ENCODE data around the gene GPATCH1. TPM values are rescaled to one million over a fixed set of nuclear protein-coding genes. Genes with fewer than 3 reads are reported as not detected.

The GPATCH1 gene
- total RNA-seq, 1 donor from 2014 or later: 15.6 TPM

DNA sequence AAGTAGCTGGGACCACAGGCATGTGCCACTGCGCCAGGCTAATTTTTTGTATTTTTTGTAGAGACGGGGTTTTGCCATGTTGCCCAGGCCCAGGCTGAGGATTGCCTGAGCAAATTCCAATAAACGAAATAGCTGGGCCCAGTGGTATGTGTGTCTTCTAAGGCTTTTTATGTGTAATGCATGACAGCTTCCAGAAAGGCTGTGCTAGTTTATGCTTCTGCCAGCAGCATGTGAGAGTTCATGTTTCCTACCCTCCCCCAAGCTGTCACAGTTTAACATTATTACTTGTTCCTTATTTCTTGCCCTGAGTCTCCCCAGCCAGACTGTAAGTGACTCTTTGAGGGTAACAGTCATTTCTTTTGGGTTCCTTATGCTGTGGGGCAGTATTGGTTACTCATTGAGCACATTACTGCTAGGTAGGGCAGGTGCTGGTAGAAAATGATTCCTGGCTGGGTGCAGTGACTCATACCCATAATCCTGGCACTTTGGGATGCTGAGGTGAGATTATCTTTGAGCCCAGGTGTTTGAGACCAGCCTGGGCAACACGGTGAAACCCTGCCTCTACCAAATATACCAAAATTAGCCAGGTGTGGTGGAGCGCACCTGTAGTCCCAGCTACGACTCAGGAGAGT lies 13.6 kb downstream of the GPATCH1 start:
- H3K36me3 Mint-ChIP-seq (ENCODE audit: insufficient read depth): peaks cover 28% of the 10 kb centered on the region

GRCh38 chr19:33096005-33096404 lies 15.0 kb downstream of the GPATCH1 start:
- Mint-ChIP-seq H3K4me1 (ENCODE audit: low read depth) (peaks cover 5% of the 10 kb centered on the region), H3K36me3 (ENCODE audit: insufficient read depth) (peaks cover 28% of the 10 kb centered on the region), H3K9me3 (ENCODE audit: low read depth) (no peaks in the 10 kb centered on the region), H3K27ac (no peak overlapping the region), H3K4me3 (ENCODE audit: low read depth) (no peak overlapping the region), H3K27me3 (no peaks in the 10 kb centered on the region)
- TF ChIP-seq, protein P1, sequence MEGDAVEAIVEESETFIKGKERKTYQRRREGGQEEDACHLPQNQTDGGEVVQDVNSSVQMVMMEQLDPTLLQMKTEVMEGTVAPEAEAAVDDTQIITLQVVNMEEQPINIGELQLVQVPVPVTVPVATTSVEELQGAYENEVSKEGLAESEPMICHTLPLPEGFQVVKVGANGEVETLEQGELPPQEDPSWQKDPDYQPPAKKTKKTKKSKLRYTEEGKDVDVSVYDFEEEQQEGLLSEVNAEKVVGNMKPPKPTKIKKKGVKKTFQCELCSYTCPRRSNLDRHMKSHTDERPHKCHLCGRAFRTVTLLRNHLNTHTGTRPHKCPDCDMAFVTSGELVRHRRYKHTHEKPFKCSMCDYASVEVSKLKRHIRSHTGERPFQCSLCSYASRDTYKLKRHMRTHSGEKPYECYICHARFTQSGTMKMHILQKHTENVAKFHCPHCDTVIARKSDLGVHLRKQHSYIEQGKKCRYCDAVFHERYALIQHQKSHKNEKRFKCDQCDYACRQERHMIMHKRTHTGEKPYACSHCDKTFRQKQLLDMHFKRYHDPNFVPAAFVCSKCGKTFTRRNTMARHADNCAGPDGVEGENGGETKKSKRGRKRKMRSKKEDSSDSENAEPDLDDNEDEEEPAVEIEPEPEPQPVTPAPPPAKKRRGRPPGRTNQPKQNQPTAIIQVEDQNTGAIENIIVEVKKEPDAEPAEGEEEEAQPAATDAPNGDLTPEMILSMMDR (IDR thresholded peaks at IDR 0.05; ENCODE audit: unreplicated experiment): no peak
- no peak for DNase-seq (ENCODE audit: low spot score, unreplicated experiment)

More for the DNA sequence above, 13.6 kb downstream of the GPATCH1 start:
- no peak for DNase-seq (ENCODE audit: low spot score, unreplicated experiment)
- Mint-ChIP-seq H3K4me3 (ENCODE audit: low read depth) (no peak overlapping the region), H3K9me3 (ENCODE audit: low read depth) (no peaks in the 10 kb centered on the region), H3K27me3 (no peaks in the 10 kb centered on the region), H3K4me1 (ENCODE audit: low read depth) (no peaks in the 10 kb centered on the region), H3K27ac (no peak overlapping the region)
- TF ChIP-seq, protein P1 (IDR thresholded peaks at IDR 0.05; ENCODE audit: unreplicated experiment): no peak

DNA sequence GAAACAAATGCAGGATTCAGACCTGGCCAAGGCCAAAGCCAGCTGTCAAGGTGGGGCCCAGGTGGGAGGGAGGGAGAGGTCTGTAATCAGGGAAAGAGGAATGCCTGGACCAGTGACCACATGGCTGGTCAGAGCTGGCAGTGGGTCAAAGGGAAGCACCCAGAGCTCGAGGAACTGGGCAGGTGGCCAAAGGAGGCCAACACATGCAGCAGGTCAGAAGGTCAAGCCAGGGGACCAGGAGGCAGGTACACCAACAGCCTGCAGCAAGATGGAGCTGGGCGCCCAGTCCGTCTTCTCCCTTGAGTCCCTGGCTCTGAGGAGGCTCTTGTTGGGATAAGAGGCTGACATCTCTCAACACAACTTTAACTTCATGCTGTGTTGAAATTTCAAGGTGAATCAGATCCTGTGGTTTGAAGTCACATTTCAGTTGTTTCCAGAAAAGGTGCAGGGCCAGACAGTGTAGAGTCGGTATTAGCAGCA lies 17.1 kb downstream of the GPATCH1 start:
- TF ChIP-seq, protein P1 (IDR thresholded peaks at IDR 0.05; ENCODE audit: unreplicated experiment): no peak
- Mint-ChIP-seq H3K27me3 (no peaks in the 10 kb centered on the region), H3K9me3 (ENCODE audit: low read depth) (no peaks in the 10 kb centered on the region), H3K27ac (no peak overlapping the region), H3K4me3 (ENCODE audit: low read depth) (no peak overlapping the region), H3K4me1 (ENCODE audit: low read depth) (peaks cover 10% of the 10 kb centered on the region), H3K36me3 (ENCODE audit: insufficient read depth) (peaks cover 35% of the 10 kb centered on the region)
- DNase-seq (ENCODE audit: low spot score, unreplicated experiment): no peak

- TF ChIP-seq, protein P1 (IDR thresholded peaks at IDR 0.05; ENCODE audit: unreplicated experiment): no peak
- no peak overlapping the region for H3K4me3 Mint-ChIP-seq (ENCODE audit: low read depth)
- H3K36me3 Mint-ChIP-seq (ENCODE audit: insufficient read depth): peaks cover 36% of the 10 kb centered on the region
- H3K27ac Mint-ChIP-seq: peak overlapping the region; percentile 93
- no peaks in the 10 kb centered on the region for H3K9me3 Mint-ChIP-seq (ENCODE audit: low read depth)
- H3K27me3 Mint-ChIP-seq: no peaks in the 10 kb centered on the region
- H3K4me1 Mint-ChIP-seq (ENCODE audit: low read depth): peaks cover 10% of the 10 kb centered on the region
- DNase-seq (ENCODE audit: low spot score, unreplicated experiment): no peak
Observed at GRCh38 chr19:33100894-33101644, 20.1 kb downstream of the GPATCH1 start.

GRCh38 chr19:33102893-33103292 lies 21.9 kb downstream of the GPATCH1 start:
- no peak overlapping the region for H3K27ac Mint-ChIP-seq
- H3K4me1 Mint-ChIP-seq (ENCODE audit: low read depth): peaks cover 10% of the 10 kb centered on the region
- no peaks in the 10 kb centered on the region for H3K9me3 Mint-ChIP-seq (ENCODE audit: low read depth)
- TF ChIP-seq, protein P1 (IDR thresholded peaks at IDR 0.05; ENCODE audit: unreplicated experiment): no peak
- DNase-seq (ENCODE audit: low spot score, unreplicated experiment): no peak
- peaks cover 31% of the 10 kb centered on the region for H3K36me3 Mint-ChIP-seq (ENCODE audit: insufficient read depth)
- no peak overlapping the region for H3K4me3 Mint-ChIP-seq (ENCODE audit: low read depth)
- no peaks in the 10 kb centered on the region for H3K27me3 Mint-ChIP-seq

All from progenitor cell of endocrine pancreas (in vitro differentiated cells).